GM18517 (cell line): Measurements from ENCODE around the gene SEPTIN3.

Experiments used
- ATAC-seq: cut with Tn5 transposase; IDR thresholded peaks from one replicate; pipeline ENCODE4 v1.9.1; 2021; ENCODE audit warnings: mild to moderate bottlenecking, moderate library complexity; ENCODE audit not compliant: unreplicated experiment

SEPTIN3 gene

DNA sequence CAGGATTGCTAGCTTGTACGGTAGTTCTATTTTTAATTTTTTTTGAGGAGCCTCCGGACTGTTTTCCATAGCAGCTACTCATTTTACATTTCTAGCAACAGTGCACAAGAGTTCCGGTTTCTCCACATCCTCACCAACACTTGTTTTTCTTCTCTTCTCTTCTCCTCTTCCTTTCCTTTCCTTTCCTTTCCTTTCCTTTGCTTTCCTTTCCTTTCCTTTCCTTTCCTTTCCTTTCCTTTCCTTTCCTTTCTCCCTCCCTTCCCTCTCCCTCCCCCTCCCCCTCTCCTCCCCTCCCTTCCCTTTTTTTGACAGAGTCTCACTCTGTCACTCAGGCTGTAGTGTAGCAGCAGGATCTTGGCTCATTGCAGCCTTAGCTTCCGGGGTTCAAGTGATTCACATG lies 38.7 kb downstream of the SEPTIN3 start:
- ATAC-seq = no peak

DNA sequence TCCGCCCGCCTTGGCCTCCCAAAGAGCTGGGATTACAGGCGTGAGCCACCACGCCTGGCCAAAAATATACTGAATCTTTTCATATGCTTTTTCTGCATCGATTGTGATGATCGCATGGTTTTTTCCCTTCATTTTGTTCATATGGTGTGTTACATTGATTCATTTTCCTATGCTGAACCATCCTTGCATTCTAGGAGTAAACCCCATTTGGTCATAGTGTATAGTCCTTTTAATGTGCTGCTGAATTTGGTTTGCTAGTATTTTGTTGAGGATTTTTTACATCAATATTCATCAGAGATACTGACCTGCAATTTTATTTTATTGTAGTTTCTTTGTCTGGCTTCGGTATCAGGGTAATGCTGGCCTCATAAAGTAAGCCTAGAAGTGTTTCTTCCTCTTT lies 41.5 kb downstream of the SEPTIN3 start:
- ATAC-seq = no peak

DNA sequence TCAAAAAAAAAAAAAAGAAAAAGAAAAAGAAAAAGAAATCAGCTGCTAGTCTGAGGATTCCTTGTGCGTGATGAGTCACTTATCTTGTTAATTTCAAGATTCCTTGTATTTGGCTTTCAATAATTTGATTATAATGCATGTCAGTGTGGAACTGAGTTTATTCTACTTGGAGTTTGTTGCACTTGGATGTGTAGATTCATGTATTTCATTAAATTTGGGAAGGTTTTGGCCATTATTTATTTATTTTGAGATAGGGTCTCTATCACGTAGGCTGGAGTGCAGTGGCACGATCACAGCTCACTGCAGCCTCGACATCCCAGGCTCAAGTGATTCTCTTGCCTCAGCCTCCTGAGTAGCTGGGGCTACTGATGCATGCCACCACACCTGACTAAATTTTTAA lies 44.1 kb downstream of the SEPTIN3 start:
- ATAC-seq = no peak

- no peak for ATAC-seq
These were observed 46.9 kb downstream of the SEPTIN3 start for GRCh38 chr22:42016111-42016510.

DNA sequence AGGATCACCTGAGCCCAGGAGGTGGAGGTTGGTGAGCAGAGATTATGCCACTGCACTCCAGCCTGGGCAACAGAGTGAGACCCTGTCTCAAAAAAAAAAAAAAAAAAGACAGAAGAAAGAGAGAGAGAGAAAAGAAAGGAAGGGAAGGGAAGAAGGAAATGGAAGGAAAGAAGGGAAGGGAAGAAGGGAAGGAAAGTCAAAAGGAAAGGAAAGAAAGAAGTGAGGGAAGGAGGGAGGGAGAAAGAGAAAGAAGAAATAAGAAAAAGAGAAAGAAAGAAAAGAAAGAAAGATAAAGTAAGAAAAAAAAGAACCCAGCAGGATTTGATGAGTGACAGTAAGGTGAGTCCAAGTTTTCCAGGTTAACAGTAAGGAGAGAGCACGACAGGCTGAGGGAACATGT lies 49.0 kb downstream of the SEPTIN3 start:
- no peak for ATAC-seq
